T-helper 1 cell treated with Interleukin-12 subunit alpha and Interleukin-12 subunit beta and Interleukin-4 antibody, amounts not matched to agents 30 μg/mL and 1 μg/mL, for 36 hours (primary cell): ENCODE results near the gene EIF4E3.

ENCODE experiments used
- H3K27ac Mint-ChIP-seq: one replicate; pipeline ENCODE4 v1.8.0; 2021; ENCODE audit warnings: mild to moderate bottlenecking, mixed read lengths
- H3K27me3 Mint-ChIP-seq: one replicate; pipeline ENCODE4 v1.8.0; 2021; ENCODE audit warnings: low read depth, mixed read lengths
- H3K36me3 Mint-ChIP-seq: one replicate; pipeline ENCODE4 v1.8.0; 2021; ENCODE audit warnings: low read depth, mixed read lengths
- H3K4me1 Mint-ChIP-seq: one replicate; pipeline ENCODE4 v1.8.0; 2021; ENCODE audit warnings: low read depth, mixed read lengths
- H3K4me3 Mint-ChIP-seq: one replicate; pipeline ENCODE4 v1.8.0; 2021; ENCODE audit warnings: mild to moderate bottlenecking, moderate library complexity, mixed read lengths
- H3K9me3 Mint-ChIP-seq: one replicate; pipeline ENCODE4 v1.8.0; 2021; ENCODE audit warnings: mixed read lengths

The EIF4E3 gene

DNA sequence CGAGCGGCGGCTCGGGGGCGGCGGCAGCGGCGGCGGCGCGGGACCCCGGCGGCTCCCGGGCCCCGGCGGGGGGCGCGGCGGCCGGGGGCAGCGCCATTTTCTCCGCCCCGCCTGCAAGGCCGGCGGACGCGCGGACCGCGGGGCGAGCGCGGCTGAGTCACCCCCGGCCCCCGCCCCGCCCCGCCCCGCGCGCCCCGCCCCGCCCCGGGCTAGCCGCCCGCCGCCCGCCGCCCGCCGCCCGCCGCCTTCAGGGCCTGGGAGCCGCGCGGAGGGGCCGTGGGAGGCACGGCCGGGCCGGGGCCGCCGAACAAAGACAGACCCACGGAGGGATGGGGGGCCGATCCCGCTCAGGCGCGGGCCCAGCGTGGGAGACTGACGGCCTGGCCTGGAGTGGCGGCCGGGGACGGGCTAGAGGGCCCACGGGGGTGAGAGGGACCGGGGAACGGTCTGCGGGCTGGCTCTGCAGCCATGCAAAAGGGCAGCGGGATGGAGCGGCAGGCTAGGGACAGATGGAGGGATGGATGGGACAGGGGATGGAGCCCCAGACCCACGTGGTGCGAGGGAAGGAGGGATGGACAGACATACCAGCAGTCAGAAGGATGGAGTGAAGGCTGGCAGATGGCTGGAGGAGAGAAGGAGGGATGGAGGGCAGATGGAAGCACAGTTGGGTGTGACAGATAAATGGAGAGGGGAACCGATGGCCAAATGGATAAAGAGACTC is at the start of gene EIF4E3:
EIF4E3 (minus strand) TSS at position 132 of the 721 bp plus-strand sequence; CDS start at position 97, 35 bp downstream.
- Mint-ChIP-seq H3K27ac (peak within 1 kb of the TSS; percentile 96), H3K9me3 (no peaks in the 10 kb centered on the region), H3K4me1 (peaks cover 68% of the 10 kb centered on the region), H3K4me3 (peak within 1 kb of the TSS; percentile 97), H3K27me3 (no peaks in the 10 kb centered on the region), H3K36me3 (peaks cover 17% of the 10 kb centered on the region)

DNA sequence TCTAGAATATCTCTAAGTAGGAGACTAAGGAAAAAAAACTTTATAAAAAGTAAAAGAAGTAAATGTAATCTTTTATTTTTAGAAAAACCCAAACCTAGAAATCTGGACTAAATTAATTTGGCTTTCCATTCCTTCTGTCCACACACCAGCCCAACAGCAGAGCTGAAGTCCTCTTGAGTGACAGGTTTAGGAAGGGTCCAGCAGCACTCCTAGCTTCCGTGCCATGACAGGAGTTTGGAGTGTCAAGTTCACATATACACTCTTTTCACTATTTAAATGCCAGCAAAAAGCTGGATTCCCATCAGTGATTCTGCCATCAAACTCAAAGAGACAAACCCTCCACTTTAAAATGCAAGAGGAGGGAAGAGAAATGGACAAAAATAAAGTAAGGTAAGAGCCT is 46.7 kb upstream of the EIF4E3 start:
- no peaks in the 10 kb centered on the region for H3K4me1 Mint-ChIP-seq
- no peaks in the 10 kb centered on the region for H3K9me3 Mint-ChIP-seq

DNA sequence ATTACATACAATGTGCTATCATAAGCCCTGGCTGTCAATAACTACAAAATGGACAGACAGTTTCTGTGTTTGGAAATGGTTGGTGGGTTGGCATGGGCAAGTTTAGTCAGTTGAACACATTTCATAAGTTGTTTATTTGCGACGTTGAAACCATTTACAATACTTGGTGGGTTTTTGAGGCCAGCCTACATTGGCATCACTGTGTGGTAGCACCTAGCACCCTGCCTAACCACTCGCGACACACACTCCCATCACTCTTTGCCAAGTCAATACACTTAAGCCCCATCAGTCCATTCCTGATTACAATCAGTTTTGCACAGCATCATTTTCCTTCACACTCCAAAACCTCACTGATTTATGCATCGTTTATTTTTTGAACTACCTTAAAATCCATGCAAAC is 45.9 kb upstream of the EIF4E3 start:
- Mint-ChIP-seq H3K27ac (no peak overlapping the region), H3K36me3 (no peaks in the 10 kb centered on the region), H3K9me3 (no peaks in the 10 kb centered on the region), H3K4me3 (no peak overlapping the region), H3K4me1 (no peaks in the 10 kb centered on the region), H3K27me3 (peaks cover 40% of the 10 kb centered on the region)

More for the DNA sequence above, 46.7 kb upstream of the EIF4E3 start:
- peaks cover 36% of the 10 kb centered on the region for H3K27me3 Mint-ChIP-seq
- no peaks in the 10 kb centered on the region for H3K36me3 Mint-ChIP-seq
- H3K27ac Mint-ChIP-seq = no peak overlapping the region
- H3K4me3 Mint-ChIP-seq = no peak overlapping the region

DNA sequence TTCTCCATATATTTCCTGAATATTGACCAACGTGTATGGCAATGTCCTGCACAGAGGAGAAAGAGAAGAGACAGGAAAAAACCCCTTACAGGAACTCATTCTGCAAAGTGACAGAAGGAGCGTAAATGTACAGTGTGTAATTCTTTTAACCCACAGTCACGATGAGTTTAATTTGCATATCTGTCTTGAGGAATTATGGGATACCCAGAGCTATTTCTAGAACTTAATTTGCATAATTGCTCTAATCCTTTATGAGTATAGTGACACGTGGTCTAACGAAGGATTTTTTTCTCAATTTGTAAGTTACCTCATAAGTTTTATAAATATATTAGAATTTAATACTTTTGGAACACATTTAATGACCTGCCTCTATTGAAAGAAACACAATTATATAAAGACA is 38.2 kb upstream of the EIF4E3 start:
- H3K36me3 Mint-ChIP-seq = no peaks in the 10 kb centered on the region
- peaks cover 37% of the 10 kb centered on the region for H3K27me3 Mint-ChIP-seq
- no peak overlapping the region for H3K4me3 Mint-ChIP-seq
- H3K9me3 Mint-ChIP-seq = no peaks in the 10 kb centered on the region
- no peaks in the 10 kb centered on the region for H3K4me1 Mint-ChIP-seq
- no peak overlapping the region for H3K27ac Mint-ChIP-seq

DNA sequence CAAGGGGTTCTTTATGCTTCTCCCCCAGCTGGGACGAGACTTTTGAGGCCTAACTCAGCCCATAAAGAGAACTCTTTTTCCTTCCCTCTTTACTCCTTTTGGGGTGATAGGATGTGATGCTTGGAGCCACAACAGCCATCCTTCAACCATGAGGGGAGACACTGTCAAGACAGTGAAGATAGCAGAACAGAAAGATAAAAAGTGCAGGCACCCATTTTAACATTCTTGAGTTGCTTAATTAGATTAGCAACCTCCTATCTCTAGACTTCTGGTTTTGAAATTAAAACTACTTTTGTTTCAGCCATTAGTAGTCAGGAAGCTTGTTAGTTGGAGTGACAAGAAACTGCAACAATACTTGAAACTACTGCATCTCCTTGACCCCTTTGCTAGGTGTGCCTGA is 34.9 kb upstream of the EIF4E3 start:
- peaks cover 60% of the 10 kb centered on the region for H3K27me3 Mint-ChIP-seq
- H3K9me3 Mint-ChIP-seq = no peaks in the 10 kb centered on the region

DNA sequence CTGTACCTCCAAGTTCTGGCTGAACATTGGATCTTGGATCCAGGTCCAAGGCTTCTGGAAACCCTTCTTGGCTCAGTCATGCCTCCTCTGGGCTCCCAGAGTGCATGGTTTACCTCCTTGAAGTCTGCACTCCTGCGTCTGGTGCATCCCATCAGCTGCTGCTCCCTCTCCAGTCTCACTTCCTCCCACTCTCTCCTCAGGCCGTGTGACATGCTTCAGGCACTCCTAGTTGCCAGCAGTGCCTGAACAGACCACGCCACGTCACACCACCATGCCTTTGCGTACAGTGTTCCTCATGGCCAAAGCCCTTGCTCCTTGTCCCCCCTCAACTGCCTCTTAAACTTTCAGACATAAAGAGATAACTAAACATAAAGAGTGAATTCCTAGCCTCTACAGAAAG is 34.2 kb upstream of the EIF4E3 start:
- Mint-ChIP-seq H3K27me3 (peaks cover 65% of the 10 kb centered on the region), H3K9me3 (no peaks in the 10 kb centered on the region), H3K4me3 (no peak overlapping the region), H3K4me1 (peaks cover 3% of the 10 kb centered on the region), H3K36me3 (no peaks in the 10 kb centered on the region), H3K27ac (no peak overlapping the region)

More for the DNA sequence above, 34.9 kb upstream of the EIF4E3 start:
- Mint-ChIP-seq H3K27ac (no peak overlapping the region), H3K36me3 (no peaks in the 10 kb centered on the region), H3K4me1 (peaks cover 2% of the 10 kb centered on the region), H3K4me3 (no peak overlapping the region)

DNA sequence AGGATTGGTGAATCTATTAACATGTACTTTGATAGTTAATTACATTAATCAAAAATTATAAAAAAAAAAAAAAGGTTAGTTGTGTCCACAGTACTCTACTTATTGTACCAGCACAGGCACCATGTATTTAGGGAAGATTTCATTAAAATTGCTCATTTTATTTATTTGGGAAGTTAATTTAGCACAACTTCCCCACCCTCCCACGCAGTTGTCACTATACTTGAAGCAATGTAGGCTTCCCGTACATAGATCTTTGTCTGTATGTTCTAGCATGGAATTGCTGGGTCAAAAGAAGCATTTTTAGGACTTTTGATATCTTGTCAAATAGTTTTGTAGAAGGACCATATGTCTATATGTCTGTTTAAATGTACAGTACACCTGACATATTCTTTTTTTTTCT is 32.9 kb upstream of the EIF4E3 start:
- no peaks in the 10 kb centered on the region for H3K36me3 Mint-ChIP-seq
- no peak overlapping the region for H3K4me3 Mint-ChIP-seq
- no peaks in the 10 kb centered on the region for H3K9me3 Mint-ChIP-seq
- peaks cover 59% of the 10 kb centered on the region for H3K27me3 Mint-ChIP-seq
- no peak overlapping the region for H3K27ac Mint-ChIP-seq
- peaks cover 3% of the 10 kb centered on the region for H3K4me1 Mint-ChIP-seq

DNA sequence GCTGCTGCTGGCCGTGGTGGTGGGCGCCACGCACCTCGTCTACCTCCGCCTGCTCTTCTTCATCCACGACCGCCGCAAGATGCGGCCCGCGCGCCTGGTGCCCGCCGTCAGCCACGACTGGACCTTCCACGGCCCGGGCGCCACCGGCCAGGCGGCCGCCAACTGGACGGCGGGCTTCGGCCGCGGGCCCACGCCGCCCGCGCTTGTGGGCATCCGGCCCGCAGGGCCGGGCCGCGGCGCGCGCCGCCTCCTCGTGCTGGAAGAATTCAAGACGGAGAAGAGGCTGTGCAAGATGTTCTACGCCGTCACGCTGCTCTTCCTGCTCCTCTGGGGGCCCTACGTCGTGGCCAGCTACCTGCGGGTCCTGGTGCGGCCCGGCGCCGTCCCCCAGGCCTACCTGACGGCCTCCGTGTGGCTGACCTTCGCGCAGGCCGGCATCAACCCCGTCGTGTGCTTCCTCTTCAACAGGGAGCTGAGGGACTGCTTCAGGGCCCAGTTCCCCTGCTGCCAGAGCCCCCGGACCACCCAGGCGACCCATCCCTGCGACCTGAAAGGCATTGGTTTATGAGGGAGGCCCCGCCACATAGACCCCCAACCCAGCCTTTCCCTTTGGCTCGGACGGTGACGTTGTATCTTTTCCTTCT is 29.5 kb upstream of the EIF4E3 start:
- Mint-ChIP-seq H3K27ac (no peak overlapping the region), H3K27me3 (peaks cover 70% of the 10 kb centered on the region), H3K4me1 (peaks cover 6% of the 10 kb centered on the region), H3K9me3 (no peaks in the 10 kb centered on the region), H3K36me3 (no peaks in the 10 kb centered on the region), H3K4me3 (peak overlapping the region; percentile 72)

DNA sequence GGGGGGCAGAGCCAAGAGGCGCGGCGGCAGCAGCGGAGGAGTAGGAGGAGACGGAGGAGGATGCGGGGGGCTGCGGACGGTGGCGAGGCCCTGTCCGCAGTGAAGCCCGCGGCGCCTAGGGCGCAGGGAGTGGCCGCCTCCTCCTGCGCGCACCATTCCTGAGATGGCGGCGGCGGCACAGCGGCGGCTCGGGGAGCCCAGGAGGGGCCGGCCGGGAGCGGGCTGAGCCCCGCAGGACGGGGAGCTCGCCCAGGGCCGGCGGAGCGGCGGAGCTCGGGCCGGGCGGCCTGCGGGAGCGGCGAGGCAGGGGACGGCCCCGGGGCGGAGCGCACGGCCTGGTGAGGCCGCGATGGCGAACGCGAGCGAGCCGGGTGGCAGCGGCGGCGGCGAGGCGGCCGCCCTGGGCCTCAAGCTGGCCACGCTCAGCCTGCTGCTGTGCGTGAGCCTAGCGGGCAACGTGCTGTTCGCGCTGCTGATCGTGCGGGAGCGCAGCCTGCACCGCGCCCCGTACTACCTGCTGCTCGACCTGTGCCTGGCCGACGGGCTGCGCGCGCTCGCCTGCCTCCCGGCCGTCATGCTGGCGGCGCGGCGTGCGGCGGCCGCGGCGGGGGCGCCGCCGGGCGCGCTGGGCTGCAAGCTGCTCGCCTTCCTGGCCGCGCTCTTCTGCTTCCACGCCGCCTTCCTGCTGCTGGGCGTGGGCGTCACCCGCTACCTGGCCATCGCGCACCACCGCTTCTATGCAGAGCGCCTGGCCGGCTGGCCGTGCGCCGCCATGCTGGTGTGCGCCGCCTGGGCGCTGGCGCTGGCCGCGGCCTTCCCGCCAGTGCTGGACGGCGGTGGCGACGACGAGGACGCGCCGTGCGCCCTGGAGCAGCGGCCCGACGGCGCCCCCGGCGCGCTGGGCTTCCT is 28.8 kb upstream of the EIF4E3 start, which contains the start of gene GPR27:
GPR27 (plus strand) TSS at position 155 of the 909 bp plus-strand sequence; CDS start at position 350, 195 bp downstream.
- Mint-ChIP-seq H3K36me3 (no peaks in the 10 kb centered on the region), H3K4me1 (peaks cover 6% of the 10 kb centered on the region), H3K9me3 (no peaks in the 10 kb centered on the region), H3K27ac (no peak within 1 kb of the TSS), H3K27me3 (peaks cover 64% of the 10 kb centered on the region), H3K4me3 (peak within 1 kb of the TSS; percentile 45)

DNA sequence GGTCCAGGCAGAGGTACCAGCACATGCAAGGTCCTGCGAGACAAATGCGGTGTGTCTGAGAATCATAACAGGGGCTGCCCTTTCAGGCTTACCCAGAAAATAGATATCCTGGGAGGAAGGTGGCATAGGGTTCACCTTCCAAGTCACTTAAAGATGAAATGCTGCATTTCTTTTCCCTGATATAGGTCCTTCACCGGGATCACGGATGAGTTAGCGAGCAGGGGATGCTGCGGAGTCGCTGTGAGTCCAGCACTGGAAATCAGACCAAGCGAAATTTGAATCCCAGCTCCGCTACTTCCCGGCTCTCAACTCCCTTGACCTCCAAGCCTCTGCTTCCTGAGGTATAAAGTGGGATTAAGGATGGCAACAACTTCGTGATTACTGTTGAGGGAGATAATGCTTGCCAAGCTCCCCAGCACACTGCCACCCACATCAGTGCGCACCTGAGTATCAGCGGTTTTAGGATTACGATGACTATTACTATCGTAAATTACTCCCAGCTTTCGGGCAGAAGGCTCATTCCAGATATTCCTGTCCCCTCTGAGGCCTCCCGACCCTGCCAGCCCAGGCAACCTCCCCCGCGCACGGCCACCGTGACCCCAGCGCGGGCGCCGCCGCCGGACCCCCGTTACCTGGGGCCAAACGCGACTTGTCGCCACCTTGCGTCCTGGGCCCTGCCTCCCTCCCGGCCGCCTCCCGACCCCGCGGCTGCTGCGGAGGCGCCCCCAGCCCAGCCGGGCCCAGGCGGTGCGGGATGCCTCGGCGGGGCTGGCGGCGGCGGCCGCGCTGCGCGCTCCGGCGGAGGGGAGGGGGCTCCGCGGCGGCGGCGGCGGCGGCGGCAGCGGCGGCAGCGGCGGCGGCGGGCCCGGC is 27.9 kb upstream of the EIF4E3 start:
- peaks cover 71% of the 10 kb centered on the region for H3K27me3 Mint-ChIP-seq
- H3K36me3 Mint-ChIP-seq = no peaks in the 10 kb centered on the region
- peaks cover 6% of the 10 kb centered on the region for H3K4me1 Mint-ChIP-seq
- no peak overlapping the region for H3K27ac Mint-ChIP-seq
- peak overlapping the region; percentile 45 for H3K4me3 Mint-ChIP-seq
- no peaks in the 10 kb centered on the region for H3K9me3 Mint-ChIP-seq

DNA sequence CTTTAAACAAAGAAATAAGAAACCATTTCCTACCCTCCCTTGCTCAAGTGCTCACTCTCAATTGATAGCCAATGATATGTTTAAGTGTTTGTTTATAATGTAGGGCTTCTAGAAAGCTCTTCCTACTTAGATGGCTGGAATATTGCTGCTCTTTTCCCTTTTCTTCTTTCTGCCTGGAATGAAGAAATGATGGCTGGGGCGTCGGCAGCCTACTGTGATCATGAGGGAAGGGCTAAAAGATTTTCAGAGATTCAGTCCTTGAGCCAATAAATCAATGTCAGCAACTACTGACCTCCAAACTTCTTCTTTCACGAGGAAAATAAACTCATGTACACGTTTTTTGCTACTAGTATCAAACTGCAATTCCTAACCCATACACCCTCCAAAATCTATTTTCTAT is 26.4 kb upstream of the EIF4E3 start:
- no peak overlapping the region for H3K27ac Mint-ChIP-seq
- no peaks in the 10 kb centered on the region for H3K9me3 Mint-ChIP-seq
- H3K36me3 Mint-ChIP-seq = no peaks in the 10 kb centered on the region
- H3K27me3 Mint-ChIP-seq = peaks cover 58% of the 10 kb centered on the region
- no peak overlapping the region for H3K4me3 Mint-ChIP-seq
- H3K4me1 Mint-ChIP-seq = peaks cover 6% of the 10 kb centered on the region

DNA sequence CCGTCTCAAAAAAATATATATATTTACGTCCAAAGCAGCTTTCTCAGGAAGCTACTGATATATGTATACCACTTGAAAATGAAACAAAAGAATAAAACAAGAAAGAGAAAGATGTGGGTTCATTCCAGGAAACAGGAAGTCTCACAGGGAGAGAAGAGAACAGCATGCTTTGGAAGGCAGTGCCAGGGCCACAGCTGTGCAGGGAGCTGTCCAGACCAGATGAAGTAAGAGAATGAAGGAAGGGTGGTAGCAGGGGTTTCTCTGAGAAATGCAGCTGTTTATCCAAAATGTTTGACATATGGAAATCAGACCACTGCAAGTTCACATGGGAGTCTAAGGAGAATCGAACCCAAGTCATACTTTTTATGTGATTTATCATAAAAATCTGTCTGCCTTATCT is 19.5 kb upstream of the EIF4E3 start:
- H3K4me3 Mint-ChIP-seq = no peak overlapping the region
- peaks cover 2% of the 10 kb centered on the region for H3K36me3 Mint-ChIP-seq
- H3K27ac Mint-ChIP-seq = no peak overlapping the region
- H3K4me1 Mint-ChIP-seq = no peaks in the 10 kb centered on the region
- peaks cover 32% of the 10 kb centered on the region for H3K27me3 Mint-ChIP-seq
- peaks cover 37% of the 10 kb centered on the region for H3K9me3 Mint-ChIP-seq

DNA sequence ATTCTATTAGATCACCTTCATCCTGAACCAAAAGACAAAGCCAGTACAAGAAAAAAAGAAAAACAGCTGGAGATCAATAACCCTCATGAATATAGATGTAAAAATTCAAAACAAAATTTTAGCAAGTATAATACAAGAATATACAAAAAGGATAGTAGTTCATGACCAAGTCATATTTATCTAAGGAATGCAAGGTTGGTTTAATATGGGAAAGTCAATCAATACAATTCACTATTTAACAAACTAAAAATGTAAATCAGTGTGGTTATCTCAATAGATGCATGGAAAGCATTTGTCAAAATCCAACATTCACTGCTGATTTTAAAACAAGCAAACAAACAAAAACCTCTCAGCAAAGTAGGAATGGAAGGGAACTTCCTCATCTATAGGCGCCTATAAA is 17.4 kb upstream of the EIF4E3 start:
- Mint-ChIP-seq H3K4me1 (no peaks in the 10 kb centered on the region), H3K36me3 (peaks cover 4% of the 10 kb centered on the region), H3K27ac (no peak overlapping the region), H3K9me3 (peaks cover 37% of the 10 kb centered on the region), H3K27me3 (peaks cover 39% of the 10 kb centered on the region), H3K4me3 (no peak overlapping the region)

DNA sequence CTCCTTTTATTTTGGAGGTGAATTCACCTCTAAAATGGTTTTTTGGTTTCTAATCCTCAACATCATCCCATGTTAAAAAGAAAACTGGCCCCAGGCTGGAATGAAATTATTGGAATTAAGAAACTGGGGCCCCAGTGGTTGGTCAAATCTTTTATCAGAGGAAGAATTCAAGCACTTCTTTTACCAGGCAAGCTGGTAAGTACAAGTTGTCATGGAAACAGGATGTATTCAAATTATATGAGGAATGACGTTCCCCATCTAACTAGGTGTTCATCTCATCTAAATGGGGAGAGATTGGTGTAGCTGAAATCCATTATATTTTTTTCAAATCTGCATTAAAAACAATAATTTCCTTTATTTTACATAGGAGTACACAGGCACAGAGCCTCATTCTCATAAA is 9.7 kb upstream of the EIF4E3 start:
- Mint-ChIP-seq H3K27me3 (peaks cover 52% of the 10 kb centered on the region), H3K9me3 (peaks cover 6% of the 10 kb centered on the region), H3K27ac (no peak overlapping the region), H3K4me3 (no peak overlapping the region), H3K36me3 (peaks cover 2% of the 10 kb centered on the region), H3K4me1 (peaks cover 14% of the 10 kb centered on the region)
